D721Med (cell line): ENCODE data around the gene DTNB.

Source experiments
- DNase-seq: peaks from one replicate; pipeline ENCODE4 v3.0.0; 2011; ENCODE audit warnings: low spot score; ENCODE audit not compliant: insufficient read length
- FAIRE-seq: peaks from 2 replicates; lab custom pipeline; 2011; peaks lifted over from hg19 to GRCh38; lab: Jason Lieb, UNC
- CTCF ChIP-seq: IDR thresholded peaks from 2 replicates; pipeline ENCODE4 v1.5.1; 2012; ENCODE audit warnings: mild to moderate bottlenecking, control low read depth; ENCODE audit not compliant: insufficient read depth; ENCODE audit errors: missing control alignments

Gene DTNB

GRCh38 chr2:25339211-25339674 is 334.1 kb downstream of the DTNB start:
- DNase-seq (no peak), FAIRE-seq (no peak)
- no peak for TF ChIP-seq CTCF

GRCh38 chr2:25338401-25338800 is 335.0 kb downstream of the DTNB start:
- no peak for TF ChIP-seq CTCF
- no peak for DNase-seq
- no peak for FAIRE-seq

- DNase-seq, result no peak
- no peak for FAIRE-seq
- TF ChIP-seq CTCF, result no peak
Measured at GRCh38 chr2:25337891-25338290, 335.5 kb downstream of the DTNB start.

- no peak for TF ChIP-seq CTCF
- DNase-seq (no peak), FAIRE-seq (no peak)
Measured at GRCh38 chr2:25337276-25337675, 336.1 kb downstream of the DTNB start.

GRCh38 chr2:25336383-25336841 is 337.0 kb downstream of the DTNB start:
- DNase-seq (no peak), FAIRE-seq (no peak)
- TF ChIP-seq CTCF, result no peak

- no peak for FAIRE-seq
- TF ChIP-seq CTCF, result no peak
- DNase-seq, result no peak
Measured at GRCh38 chr2:25335971-25336370, 337.4 kb downstream of the DTNB start.

GRCh38 chr2:25335204-25335603 is 338.2 kb downstream of the DTNB start:
- TF ChIP-seq CTCF, result no peak
- FAIRE-seq (no peak), DNase-seq (no peak)
